Mesendoderm (in vitro differentiated cells): ENCODE measurements around the gene TM9SF3.

Experiments
- DNase-seq: peaks from one replicate; pipeline ENCODE4 v3.0.0; 2013
- H2AK5ac ChIP-seq: 2 replicates; pipeline ENCODE4 v1.6.1; 2013; ENCODE audit warnings: low read length, inconsistent platforms
- H2BK120ac ChIP-seq: 2 replicates; pipeline ENCODE4 v1.6.1; 2013; ENCODE audit warnings: low read depth, mild to moderate bottlenecking, low read length, moderate library complexity, mixed read lengths
- H2BK15ac ChIP-seq: replicated peaks from 2 replicates; pipeline ENCODE4 v1.6.1; 2013; ENCODE audit warnings: low read depth, mild to moderate bottlenecking, moderate library complexity
- H2BK5ac ChIP-seq: 2 replicates; pipeline ENCODE4 v1.6.1; 2013; ENCODE audit warnings: low read length, inconsistent platforms
- H3K18ac ChIP-seq: 2 replicates; pipeline ENCODE4 v1.6.1; 2013; ENCODE audit warnings: mild to moderate bottlenecking, low read length, mixed read lengths
- H3K23ac ChIP-seq: one replicate; pipeline ENCODE4 v1.6.1; 2013; ENCODE audit warnings: low read length
- H3K27ac ChIP-seq: 2 replicates; pipeline ENCODE4 v1.5.1; 2013; ENCODE audit warnings: low read depth, mild to moderate bottlenecking, inconsistent platforms, low read length, moderate library complexity
- H3K27me3 ChIP-seq: 2 replicates; pipeline ENCODE4 v1.6.1; 2013; ENCODE audit warnings: low read length, control low read depth, mild to moderate bottlenecking, inconsistent platforms; ENCODE audit not compliant: insufficient read depth, poor library complexity
- H3K36me3 ChIP-seq: 2 replicates; pipeline ENCODE4 v1.6.1; 2013; ENCODE audit warnings: low read length, inconsistent platforms; ENCODE audit not compliant: control insufficient read depth, insufficient read depth
- H3K4ac ChIP-seq: one replicate; pipeline ENCODE4 v1.6.1; 2013; ENCODE audit warnings: low read depth, mild to moderate bottlenecking, low read length, moderate library complexity
- H3K4me1 ChIP-seq: 2 replicates; pipeline ENCODE4 v1.6.1; 2013; ENCODE audit warnings: low read depth, low read length, inconsistent platforms; ENCODE audit not compliant: control insufficient read depth
- H3K4me2 ChIP-seq: 2 replicates; pipeline ENCODE4 v1.6.1; 2013; ENCODE audit warnings: low read length
- H3K4me3 ChIP-seq: 2 replicates; pipeline ENCODE4 v1.5.1; 2013; ENCODE audit warnings: mild to moderate bottlenecking, low read length
- H3K56ac ChIP-seq: one replicate; pipeline ENCODE4 v1.6.1; 2013; ENCODE audit warnings: low read length
- H3K79me1 ChIP-seq: 2 replicates; pipeline ENCODE4 v1.6.1; 2013; ENCODE audit warnings: low read length, inconsistent platforms
- H3K79me2 ChIP-seq: 2 replicates; pipeline ENCODE4 v1.6.1; 2013; ENCODE audit warnings: mild to moderate bottlenecking, low read length; ENCODE audit not compliant: control insufficient read depth, insufficient read depth
- H3K9ac ChIP-seq: 2 replicates; pipeline ENCODE4 v1.6.1; 2013; ENCODE audit warnings: low read length, inconsistent platforms
- H4K5ac ChIP-seq: one replicate; pipeline ENCODE4 v1.6.1; 2013; ENCODE audit warnings: low read length
- H4K8ac ChIP-seq: one replicate; pipeline ENCODE4 v1.6.1; 2013; ENCODE audit warnings: low read depth, mild to moderate bottlenecking, control low read depth, low read length, moderate library complexity
- WGBS: extraction: QIAGEN DNeasy Blood & Tissue Kit; methylation state at CpG from one replicate; pipeline ENCODE4 v1.1.7; 2013; ENCODE audit warnings: low lambda C conversion rate, missing lambda C conversion rate; ENCODE audit not compliant: insufficient coverage; ENCODE audit errors: extremely low coverage; 5-methylcytosine and 5-hydroxymethylcytosine counted together

TM9SF3 gene

DNA sequence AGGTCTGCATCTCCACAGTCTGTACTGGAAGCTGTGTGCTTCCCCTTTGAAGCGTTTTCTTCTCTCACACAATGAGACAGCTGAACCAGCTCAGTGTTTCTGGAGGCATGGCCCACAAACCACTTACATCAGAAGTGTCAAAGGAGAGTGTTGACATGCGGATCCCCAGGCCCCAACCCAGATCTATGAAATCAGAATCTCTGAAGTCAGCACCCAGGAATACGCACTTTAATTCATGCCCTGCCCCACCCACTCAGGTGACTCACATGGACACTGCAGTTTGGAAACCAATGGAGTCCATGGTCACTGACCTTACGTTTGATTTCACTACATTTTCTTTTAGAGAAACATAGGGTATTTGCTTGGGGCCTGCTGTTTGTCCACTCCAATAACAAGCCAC, 92.1 kb downstream of the TM9SF3 start:
- no peak overlapping the region for H3K4ac ChIP-seq
- H3K27me3 ChIP-seq = no peaks in the 10 kb centered on the region
- no peak overlapping the region for H3K23ac ChIP-seq
- no peaks in the 10 kb centered on the region for H3K79me2 ChIP-seq
- no peak overlapping the region for H3K4me3 ChIP-seq
- no peak overlapping the region for H3K18ac ChIP-seq
- no peaks in the 10 kb centered on the region for H3K36me3 ChIP-seq
- no peak overlapping the region for H2BK15ac ChIP-seq
- H2AK5ac ChIP-seq = no peak overlapping the region
- no peaks in the 10 kb centered on the region for H3K4me1 ChIP-seq
- H3K4me2 ChIP-seq = no peak overlapping the region
- WGBS = no CpG with 5 or more reads among the region's 4 CpGs
- no peak overlapping the region for H4K5ac ChIP-seq
- no peak overlapping the region for H3K56ac ChIP-seq
- H3K9ac ChIP-seq = no peak overlapping the region
- no peak for DNase-seq
- H4K8ac ChIP-seq = no peak overlapping the region
- H2BK5ac ChIP-seq = no peak overlapping the region
- no peak overlapping the region for H2BK120ac ChIP-seq
- H3K27ac ChIP-seq = no peak overlapping the region
- no peaks in the 10 kb centered on the region for H3K79me1 ChIP-seq

DNA sequence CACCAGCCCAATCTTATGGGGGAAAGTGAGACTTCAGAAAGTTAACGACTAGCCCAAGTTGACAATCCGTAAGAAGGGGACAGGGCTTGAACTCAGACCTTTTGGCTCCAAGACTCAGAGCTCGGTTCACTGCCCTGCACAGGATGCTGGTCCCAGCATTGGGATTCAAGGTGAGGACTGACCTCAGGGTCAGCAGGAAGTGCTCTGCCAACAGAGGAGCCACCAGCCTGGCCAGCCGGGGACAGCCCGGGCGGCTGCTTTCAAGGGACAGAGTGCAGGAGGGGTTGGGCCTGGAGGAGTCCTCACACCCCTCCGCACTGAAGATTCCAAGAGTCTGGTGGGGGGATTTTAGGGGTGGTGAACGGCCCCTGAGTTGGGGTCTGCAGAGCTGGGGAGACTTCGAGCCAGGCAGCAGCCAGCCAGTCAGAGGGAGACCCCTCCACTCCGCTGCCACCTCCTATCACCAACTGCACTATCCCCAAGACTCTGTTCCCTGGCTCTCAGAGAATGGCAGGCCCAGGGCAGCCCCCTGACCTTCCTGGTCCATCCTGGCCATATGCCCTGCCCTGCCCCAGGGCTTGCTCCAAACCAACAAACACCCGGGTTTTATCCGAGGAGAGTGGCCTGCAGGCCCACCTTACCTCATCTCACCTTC, 92.8 kb downstream of the TM9SF3 start:
- no peak overlapping the region for H4K5ac ChIP-seq
- H3K23ac ChIP-seq = no peak overlapping the region
- no peak overlapping the region for H3K9ac ChIP-seq
- H3K79me1 ChIP-seq = no peaks in the 10 kb centered on the region
- no peak overlapping the region for H2BK120ac ChIP-seq
- H3K79me2 ChIP-seq = no peaks in the 10 kb centered on the region
- H3K18ac ChIP-seq = no peak overlapping the region
- DNase-seq = no peak
- H2AK5ac ChIP-seq = no peak overlapping the region
- H3K27me3 ChIP-seq = no peaks in the 10 kb centered on the region
- H3K4me2 ChIP-seq = no peak overlapping the region
- H3K56ac ChIP-seq = no peak overlapping the region
- no peaks in the 10 kb centered on the region for H3K36me3 ChIP-seq
- H3K4me1 ChIP-seq = no peaks in the 10 kb centered on the region
- H2BK5ac ChIP-seq = no peak overlapping the region
- H3K4me3 ChIP-seq = no peak overlapping the region
- H4K8ac ChIP-seq = no peak overlapping the region
- no peak overlapping the region for H3K4ac ChIP-seq
- no CpG with 5 or more reads among the region's 12 CpGs for WGBS
- no peak overlapping the region for H3K27ac ChIP-seq
- H2BK15ac ChIP-seq = no peak overlapping the region

DNA sequence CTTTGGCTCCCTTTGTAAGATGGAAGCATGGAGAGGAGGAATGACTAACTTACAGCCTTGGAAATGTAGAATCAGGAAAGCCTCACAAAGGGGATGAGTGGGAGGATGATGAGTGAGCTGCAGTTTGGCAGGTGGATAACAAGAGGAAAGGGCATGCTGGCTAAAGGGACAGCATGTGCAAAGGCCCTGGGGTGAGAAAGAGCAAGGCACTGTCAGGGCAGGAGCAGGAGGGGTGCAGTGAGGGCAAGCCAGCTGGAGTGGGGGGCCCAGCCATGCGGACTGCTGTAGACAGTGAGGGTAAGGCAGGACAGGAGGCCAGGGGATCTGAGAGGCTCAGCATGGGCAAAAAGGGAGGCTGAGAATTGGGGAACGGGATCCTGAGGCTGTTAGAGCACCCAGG, 93.6 kb downstream of the TM9SF3 start:
- Histone ChIP-seq H3K56ac (no peak overlapping the region), H4K8ac (no peak overlapping the region), H3K79me2 (no peaks in the 10 kb centered on the region), H3K4me1 (no peaks in the 10 kb centered on the region), H3K27ac (no peak overlapping the region), H3K4me3 (no peak overlapping the region), H2BK5ac (no peak overlapping the region), H4K5ac (no peak overlapping the region), H3K36me3 (no peaks in the 10 kb centered on the region), H2BK120ac (no peak overlapping the region), H3K27me3 (no peaks in the 10 kb centered on the region), H3K79me1 (no peaks in the 10 kb centered on the region), H2BK15ac (no peak overlapping the region), H3K4me2 (no peak overlapping the region), H3K9ac (no peak overlapping the region), H3K23ac (no peak overlapping the region), H3K4ac (no peak overlapping the region), H2AK5ac (no peak overlapping the region), H3K18ac (no peak overlapping the region)
- DNase-seq = no peak
- no CpG with 5 or more reads among the region's 2 CpGs for WGBS

DNA sequence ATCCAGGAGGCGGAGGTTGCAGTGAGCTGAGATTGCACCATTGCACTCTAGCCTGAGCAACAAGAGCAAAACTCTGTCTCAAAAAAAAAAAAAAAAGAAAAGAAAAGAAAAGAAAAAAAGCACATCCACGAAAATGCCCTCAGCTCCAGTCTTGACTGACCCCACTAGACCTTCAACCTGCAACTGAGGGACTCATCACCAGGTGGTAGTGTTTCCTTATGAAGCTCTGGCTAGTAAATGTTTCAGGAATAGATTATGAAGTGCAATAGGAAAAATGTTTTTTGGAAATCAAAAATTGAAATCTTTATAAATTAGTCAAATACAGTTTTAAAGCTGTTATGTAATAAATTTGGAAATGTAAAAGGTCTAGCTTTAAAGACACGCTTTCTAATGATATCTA, 95.5 kb downstream of the TM9SF3 start:
- Histone ChIP-seq H2AK5ac (no peak overlapping the region), H3K79me2 (no peaks in the 10 kb centered on the region), H2BK15ac (no peak overlapping the region), H3K4me1 (no peaks in the 10 kb centered on the region), H3K79me1 (no peaks in the 10 kb centered on the region), H3K4ac (no peak overlapping the region), H2BK120ac (no peak overlapping the region), H3K23ac (no peak overlapping the region), H3K4me2 (no peak overlapping the region), H4K8ac (no peak overlapping the region), H3K56ac (no peak overlapping the region), H3K4me3 (no peak overlapping the region), H3K18ac (no peak overlapping the region), H2BK5ac (no peak overlapping the region), H3K27me3 (no peaks in the 10 kb centered on the region), H4K5ac (no peak overlapping the region), H3K36me3 (no peaks in the 10 kb centered on the region), H3K9ac (no peak overlapping the region), H3K27ac (no peak overlapping the region)
- no CpG with 5 or more reads among the region's 3 CpGs for WGBS
- DNase-seq = peak; percentile 33

DNA sequence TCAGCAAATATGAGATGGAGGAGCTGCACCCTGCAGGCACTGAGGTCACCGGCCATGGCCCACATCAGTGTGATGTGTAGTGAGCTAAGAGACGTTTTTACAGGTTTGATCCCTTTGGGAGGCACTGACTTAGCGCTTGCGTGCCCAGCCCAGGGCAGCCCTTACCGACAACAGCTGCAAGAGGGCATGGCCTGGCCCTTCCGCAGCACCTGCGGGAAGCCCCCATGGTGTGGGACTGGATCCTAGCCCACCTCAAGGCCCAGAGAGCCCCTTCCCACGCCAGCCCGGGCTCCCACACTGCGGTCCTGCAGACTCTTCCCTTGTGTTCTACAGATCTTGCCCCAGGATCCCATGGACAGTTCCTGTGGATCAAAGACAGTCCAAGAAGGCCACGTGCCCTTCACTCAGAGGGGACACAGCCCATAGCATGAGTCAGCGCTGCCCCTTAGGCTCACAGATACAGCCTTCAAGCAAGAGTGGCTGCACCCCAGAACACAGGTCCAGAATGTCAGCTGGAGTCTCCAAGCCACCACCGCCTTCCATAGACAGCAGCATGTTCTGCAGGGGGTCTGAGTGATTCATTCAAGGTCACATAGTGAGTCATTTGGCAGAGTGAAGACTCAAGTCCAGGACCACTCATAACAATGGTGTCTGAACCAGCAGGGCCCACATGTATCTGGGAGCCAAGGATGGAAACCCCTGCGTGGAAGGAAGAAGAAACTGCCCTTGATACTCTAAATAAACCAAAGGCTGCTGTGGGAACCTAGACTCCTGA, 98.5 kb downstream of the TM9SF3 start:
- no peak overlapping the region for H3K18ac ChIP-seq
- H4K5ac ChIP-seq = no peak overlapping the region
- no peak overlapping the region for H3K56ac ChIP-seq
- no peak overlapping the region for H3K4ac ChIP-seq
- H3K9ac ChIP-seq = no peak overlapping the region
- H4K8ac ChIP-seq = no peak overlapping the region
- no CpG with 5 or more reads among the region's 14 CpGs for WGBS
- no peak overlapping the region for H2BK120ac ChIP-seq
- no peak overlapping the region for H3K4me2 ChIP-seq
- H3K4me3 ChIP-seq = no peak overlapping the region
- H2BK5ac ChIP-seq = no peak overlapping the region
- H3K36me3 ChIP-seq = no peaks in the 10 kb centered on the region
- H3K27me3 ChIP-seq = no peaks in the 10 kb centered on the region
- no peaks in the 10 kb centered on the region for H3K79me2 ChIP-seq
- no peak overlapping the region for H3K23ac ChIP-seq
- no peak overlapping the region for H2BK15ac ChIP-seq
- no peak for DNase-seq
- no peaks in the 10 kb centered on the region for H3K79me1 ChIP-seq
- no peaks in the 10 kb centered on the region for H3K4me1 ChIP-seq
- no peak overlapping the region for H2AK5ac ChIP-seq
- no peak overlapping the region for H3K27ac ChIP-seq
